HG03095 (cell line): ENCODE results near the gene SAA4.
A peak's percentile ranks its signal among the peaks of the same experiment; 100 is the strongest.
"Not testable (repeated sequence)": the region's sequence is repeated elsewhere in the genome, so short reads cannot be mapped to it uniquely, and the experiment has no call there.

Source experiments
- ATAC-seq: cut with Tn5 transposase; IDR thresholded peaks from one replicate; pipeline ENCODE4 v1.9.1; 2021; ENCODE audit warnings: moderate library complexity; ENCODE audit not compliant: unreplicated experiment

SAA4 gene

DNA sequence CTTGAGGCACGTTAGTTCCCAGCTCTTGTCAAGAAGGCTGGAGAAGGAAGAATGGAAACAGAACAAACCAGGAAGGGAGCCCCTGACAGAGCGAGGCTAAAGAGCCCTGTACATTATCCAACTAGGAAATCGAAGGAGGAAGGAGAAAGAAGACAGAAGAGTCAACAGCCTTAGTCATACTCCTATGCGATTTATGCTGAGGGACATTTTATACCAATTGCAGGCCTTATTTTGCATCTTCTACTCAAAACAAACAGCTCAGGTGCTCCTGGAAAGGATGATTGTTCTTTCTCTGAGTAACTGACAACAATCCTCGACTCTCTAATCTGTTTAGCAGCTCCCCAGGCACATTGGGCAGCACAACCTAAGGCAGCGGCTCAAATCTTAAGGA is 10.6 kb upstream of the SAA4 start:
- peak; percentile 18 for ATAC-seq

DNA sequence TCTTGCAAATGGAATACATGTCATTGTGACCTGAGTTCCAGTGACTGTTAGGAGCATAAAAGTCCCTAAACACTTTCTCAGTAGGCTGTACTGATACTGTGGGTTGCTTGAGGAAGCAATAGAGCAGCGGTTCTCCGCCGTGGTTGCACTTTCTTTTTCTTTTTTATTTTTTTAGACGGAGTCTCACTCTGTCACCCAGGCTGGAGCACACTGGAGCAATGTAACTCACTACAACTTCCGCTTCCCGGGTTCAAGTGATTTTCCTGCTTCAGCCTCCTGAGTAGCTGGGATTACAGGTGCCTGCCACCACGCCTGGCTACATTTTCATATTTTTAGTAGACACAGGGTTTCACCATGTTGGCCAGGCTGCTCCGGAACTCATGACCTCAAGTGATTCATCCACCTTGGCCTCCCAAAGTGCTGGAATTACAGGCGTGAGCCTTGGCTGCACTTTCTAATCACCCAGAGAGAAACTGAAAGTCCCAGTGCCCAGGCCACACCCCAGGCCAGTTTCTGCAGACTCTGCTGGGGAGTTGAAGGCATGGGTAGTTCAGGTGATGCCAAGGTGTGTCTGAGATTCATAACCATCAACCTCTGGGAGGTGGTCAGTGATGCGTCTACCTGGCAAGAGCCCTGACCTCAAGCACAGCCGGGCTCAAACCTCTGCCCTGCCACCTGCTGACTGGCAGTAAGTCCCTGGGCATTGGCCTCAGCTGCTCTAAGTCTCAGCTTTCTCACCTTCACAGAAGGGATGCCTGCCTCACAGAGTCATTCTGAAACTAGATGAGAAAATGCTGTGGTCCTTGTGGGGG is 10.0 kb upstream of the SAA4 start:
- ATAC-seq, result peak; percentile 74

DNA sequence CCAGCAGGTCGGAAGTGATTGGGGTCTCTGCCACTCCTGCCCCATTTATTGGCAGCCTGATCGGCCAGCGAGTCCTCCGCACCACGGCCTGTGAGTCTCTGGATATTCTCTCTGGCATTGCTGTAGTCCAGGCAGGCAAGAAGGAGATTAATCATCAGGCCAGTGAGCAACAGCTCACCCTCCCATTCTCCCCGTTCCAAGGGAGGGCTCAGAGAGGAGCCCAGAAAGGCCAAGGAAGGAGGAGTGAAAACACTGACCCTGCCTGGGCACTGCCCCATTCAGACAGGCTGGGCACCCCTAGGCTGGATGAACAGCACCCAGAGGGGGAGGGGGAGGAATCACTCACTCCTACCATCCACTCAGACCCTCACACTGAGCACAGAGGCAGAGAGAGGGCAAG is 8.8 kb upstream of the SAA4 start:
- ATAC-seq, result no peak

DNA sequence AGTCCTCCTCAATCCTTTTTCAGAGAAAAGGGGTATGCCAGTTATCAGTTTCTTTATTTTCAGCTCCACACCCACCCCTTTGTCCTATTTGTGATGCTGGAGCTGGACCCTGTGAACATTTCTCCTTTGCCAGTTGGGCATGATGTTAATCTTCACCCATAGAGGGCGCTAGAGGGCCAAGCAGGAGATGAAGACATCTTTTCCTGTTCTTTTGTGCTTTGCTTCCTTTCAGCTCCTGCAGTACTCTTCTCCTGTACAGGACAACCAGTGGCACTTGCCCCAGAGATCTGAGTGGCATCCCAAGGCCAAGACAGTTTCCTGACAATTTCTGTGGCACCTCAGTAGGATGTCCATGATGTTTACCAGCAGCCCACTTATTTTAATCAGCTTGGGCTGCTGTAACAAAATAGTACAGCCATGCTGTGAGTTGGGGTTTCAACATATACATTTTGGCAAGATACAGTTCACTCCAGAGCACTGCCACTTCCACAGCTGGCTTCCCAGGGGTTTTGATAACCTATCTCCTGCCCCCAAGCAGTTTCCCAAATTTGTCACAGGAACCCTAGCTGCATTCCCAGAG is 7.3 kb upstream of the SAA4 start:
- no peak for ATAC-seq

DNA sequence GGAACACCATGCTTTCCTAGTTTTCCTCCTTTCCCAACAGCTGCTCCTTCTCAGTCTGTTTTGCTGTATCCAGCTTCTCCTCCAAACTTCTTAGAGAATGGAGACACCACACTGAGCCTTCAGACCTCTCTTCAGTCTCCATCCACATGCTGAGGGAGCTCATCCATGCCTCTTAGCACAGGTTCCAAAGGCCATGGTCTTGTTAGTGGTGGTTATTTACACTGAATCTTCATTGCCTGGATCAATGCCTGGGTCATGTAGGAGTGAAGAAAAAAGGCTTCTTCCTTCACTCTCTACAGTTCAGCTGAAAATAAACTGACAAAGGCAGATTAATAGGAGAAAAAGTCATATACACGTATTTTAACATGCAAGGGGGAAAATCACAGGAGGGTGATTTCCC is 3.1 kb upstream of the SAA4 start:
- ATAC-seq, result no peak

DNA sequence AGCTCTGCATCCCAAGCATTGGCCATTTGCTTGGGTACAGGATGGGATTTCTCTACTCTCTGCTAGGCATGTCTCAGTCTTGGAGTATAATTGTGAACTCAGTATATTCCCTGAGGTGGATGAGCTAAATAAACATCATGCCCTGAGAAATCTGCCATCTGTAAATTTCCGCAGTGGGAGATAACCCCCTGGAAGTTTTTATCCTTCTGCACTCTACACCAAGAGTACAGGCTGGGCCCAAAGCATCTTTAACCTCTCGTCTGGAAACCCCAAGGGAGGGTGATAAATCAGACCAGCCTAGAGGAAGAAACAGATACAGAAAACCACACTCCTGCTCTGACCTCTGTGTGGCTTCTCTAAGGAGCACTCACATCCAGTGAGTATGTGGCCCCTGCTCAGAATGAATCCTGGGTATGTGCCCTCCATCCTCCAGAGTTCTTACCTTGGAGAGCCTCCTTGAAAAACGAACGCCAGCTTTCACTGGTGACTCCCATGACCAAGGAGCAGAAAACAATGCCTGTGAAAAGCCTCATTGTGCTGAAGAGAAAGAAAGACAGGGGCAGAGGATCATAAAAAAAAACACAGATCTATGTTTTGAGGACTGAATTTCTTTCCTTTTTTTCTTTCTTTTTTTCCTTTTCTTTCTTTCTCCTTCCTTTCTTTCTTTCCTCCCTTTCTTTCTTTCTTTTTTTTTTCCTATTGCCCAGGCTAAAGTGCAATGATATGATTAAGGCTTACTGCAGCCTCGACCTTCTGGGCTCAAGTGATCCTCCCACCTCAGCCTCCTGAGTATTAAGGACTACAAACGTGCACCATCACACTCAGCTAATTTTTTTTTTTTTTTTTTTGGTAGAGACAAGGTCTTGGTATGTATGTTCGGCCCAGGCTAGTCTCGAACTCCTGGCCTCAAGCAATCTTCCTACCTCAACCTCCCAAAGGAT is 938 bp downstream of the SAA4 start:
- no peak for ATAC-seq

DNA sequence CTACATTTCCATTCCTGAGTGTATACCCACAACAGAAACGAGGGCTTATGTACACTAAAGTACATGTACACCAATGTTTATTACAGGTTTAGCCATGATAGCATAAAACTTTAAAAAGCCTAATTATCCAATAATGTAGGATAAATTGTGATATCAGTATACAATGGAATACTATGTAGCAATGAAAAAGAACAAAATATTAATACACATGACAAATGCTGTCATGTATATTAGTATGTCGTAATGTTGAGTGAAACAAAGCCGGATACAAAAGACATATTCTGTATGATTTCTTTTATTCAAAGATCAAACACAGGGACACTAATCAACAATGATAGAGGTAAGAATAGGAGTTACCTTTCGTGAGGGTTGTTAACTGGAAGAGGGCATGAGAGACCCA is 2.7 kb downstream of the SAA4 start:
- no peak for ATAC-seq

DNA sequence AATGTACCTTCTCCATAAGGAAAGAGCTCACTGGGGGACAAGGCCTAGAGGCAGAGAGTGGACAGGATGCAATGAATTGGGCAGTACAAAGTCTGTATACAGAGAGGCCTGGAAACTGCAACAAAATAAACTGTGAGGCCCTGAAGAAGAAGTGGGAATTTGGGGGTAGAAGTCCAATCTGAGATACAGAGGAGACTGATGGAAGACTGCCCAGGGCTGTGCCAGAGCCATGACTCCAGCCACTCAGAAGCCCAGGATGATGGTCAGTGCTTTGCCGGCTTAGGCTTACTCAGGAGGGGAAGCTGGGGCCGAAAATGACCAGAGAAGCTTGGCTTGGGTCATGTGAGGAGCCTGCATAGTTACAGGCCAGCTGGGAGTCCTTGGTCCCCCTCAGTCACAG is 5.7 kb downstream of the SAA4 start:
- no peak for ATAC-seq

DNA sequence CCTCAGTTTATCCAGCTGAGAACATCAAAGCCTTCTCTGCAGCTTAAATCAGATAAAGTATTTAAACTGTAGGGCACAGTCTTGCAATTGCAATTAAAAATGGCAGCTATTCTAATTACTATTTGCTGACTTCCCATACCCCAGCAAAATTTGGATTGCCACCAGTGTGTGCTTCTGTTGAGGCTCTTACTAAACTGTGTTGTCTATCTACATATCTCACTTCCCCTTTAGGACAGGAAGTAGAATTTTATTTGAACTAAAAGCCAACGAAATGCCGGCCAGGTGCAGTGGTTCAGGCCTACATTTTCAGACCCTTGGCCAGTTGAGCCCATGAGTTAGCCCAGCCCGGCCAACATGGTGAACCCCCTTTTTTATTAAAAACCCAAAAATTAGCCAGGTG is 7.1 kb downstream of the SAA4 start:
- peak; percentile 95 for ATAC-seq

DNA sequence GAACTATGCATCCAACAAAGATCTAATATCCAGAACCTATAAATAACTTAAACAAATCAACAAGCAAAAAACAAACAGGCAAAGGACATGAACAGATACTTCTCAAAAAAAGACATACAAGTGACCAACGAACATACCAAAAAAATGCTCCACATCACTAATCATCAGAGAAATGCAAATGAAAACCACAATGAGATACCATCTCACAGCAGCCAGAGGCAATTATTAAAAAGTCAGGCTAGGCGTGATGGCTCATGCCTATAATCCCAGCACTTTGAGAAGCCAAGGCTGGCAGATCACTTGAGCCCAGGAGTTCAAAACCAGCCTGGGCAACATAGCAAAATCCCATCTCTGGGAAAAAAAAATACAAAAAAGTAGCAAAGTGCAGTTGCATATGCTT is 10.7 kb downstream of the SAA4 start:
- ATAC-seq, result peak; percentile 33

DNA sequence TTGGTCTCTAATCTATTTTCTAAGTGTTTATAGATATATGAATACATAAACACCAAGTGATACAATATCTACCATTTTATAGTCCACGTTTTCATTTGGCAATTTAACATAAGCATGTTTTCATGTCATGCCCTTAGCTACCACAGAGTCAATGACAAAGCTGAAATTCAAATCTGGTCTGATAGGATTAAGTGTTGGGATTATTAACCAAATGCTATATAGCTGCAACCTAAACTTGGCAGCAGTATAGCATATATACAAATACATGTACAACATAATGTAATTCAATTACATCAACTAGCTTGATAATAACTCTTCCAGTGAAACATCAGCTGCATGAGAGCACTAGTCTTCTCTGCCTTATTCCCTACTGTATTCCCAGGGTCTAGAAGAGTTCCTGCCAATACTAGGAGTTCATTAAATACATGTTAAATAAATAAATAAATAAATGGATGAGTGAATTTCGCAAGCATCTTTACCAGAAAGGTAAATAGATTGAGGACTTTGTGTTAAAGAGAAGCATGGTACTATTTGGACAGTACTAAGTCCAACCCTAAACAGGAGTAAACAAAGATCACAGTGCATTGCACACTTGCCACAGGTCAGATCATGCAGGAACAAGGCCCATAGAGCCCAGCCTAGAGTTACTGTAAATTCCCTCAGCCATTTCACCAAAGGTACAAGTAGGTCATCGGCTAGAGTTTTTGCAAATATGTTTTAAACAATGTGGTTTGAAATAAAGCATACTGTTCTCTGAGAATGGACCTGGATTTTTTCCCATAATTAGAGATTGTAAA is 12.8 kb downstream of the SAA4 start:
- ATAC-seq, result no peak

DNA sequence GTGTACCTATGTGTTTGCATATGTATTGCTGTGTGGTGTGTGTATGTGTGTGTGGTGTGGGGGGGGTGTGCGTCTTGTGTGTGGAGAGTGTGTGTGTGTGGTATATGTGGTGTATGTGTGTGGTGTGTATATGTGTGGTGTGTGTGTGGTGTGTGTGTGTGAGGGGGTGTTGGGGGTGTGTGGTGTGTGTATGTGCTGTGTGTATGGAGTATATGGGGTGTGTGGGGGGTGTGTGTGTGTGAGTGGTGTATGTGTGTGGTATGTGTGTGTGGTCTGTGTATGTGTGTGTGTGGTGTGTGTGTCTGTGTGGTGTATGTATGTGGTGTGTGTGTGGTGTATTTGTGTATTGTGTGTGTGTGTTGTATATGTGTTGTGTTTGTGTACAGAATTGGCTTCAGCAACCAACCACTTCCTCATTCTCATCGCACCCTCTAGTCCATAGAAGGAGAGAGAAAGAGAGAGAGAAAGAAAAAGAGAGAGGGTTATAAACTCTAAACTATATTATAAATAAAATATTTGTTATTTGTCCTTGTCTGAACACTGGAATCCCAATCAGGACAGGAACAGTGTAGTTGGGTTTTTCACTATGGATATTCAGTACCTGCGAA is 13.7 kb downstream of the SAA4 start:
- ATAC-seq, result no peak

DNA sequence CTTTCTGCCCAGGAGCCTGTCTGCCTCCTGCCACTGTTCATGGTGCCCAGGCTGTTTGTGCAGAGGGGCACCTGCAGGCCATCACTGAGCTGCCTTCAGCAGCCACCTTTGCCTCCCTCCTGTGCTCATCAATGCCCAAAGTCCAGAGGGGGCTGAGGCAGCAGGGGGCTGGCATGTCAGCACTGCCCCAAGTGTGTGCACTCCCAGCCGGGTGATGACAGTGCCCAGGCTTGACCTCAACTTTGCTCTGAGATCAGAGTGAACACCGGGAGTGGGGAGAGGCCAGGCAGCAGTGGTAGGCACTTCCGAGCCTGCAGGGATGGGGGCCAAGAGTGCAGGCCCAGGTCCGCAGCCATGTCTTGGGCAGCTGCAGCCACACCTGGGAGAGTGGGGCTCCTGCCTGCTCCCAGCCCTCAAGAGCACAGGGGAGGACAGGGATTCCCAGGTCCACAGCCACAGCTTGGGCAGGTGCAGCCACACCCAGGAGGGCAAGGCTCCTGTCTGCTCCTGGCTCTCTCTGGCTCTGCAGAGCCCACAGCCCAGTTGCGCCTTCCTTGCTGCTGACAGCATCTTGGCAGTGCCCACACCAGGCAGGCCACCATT is 15.2 kb downstream of the SAA4 start:
- ATAC-seq, result no peak

DNA sequence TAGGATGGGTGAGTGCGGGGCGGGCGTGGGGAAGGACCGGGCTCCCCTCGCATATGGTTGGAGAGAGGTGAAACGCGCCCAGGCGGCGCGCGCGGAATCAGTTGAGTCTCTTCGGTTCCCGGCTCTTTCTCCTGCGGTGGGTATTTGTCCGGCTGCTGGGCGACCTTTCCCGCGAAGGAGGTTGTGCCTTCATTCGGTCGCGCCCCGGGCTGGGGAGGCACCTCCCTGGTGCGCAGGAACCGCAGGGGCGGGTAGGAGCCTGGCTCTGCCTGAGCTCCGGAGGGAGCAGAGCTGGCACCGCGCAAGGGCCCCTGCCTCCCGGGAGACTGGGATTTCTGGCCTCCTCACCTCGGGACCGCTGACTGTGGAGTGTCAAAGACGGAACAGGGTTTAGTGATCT is 27.5 kb downstream of the SAA4 start:
- no peak for ATAC-seq

DNA sequence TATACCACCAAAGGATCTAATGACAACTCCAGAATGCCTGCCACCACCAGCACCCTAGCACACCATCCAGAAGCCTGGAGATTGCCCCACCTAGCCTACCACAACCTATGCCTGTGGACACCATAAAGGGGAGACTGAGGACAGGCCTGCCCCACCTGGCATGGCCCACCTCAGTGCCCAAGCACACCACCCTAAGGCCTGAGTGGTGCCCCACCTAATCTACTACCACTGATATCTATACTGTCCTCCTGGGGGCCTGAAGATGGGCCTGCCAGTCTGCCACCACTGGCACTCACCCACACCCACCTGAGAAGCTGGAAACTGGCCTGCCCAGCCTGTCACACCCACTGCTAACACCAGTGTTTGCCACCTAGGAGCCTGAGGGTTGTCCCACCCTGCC is 31.8 kb downstream of the SAA4 start:
- ATAC-seq, result no peak

DNA sequence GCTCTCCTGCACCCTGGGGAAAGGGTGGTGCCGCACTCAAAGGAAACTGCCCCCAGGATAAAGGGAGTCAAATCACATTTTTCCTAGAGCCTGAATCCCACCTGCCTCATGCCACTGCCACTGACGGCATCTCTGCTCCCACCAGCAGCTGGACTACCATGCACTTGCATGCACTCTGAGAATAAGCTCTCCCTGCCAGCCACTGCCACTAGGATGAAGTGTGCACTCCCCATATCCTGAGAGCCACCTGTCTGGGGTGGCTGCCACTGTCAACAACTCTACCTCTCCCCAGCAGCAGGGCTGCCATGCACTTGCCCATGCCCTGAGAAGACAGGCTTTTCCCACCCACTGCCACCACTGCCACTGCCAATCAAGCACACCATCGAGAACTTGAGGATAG is 32.4 kb downstream of the SAA4 start:
- no peak for ATAC-seq

DNA sequence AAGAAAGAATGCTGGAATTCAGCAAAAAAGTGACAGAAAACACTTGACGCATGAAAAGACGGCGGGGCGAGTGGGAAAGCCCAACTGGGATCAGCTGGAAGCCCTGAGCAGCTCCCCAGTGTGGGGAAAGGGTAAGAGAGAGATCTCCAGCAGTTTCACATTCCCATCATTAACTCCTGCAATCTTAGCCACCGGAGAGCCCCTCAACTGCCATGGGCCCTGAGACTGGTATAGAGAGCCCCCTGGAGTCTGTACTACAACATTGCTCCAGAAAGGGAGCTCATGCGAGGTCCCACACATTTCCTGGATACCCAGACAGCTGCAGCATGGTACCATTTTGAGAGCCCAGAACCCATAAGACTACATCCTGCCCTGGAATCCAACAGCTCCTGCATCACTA is 32.9 kb downstream of the SAA4 start:
- no peak for ATAC-seq

DNA sequence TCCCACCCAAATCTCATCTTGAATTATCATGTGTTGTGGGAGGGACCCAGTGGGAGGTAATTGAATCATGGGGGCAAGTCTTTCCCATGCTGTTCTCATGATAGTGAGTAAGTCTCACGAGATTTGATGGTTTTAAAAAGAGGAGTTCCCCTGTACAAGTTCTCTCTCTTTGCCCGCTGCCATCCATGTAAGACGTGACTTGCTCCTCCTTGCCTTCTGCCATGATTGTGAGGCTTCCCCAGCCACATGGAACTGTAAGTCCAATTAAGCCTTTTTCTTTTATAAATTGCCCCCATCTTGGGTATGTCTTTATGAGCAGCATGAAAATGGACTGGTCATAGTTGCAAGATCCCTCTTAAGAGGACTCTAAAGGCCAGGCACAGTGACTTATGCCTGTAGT is 38.9 kb downstream of the SAA4 start:
- ATAC-seq, result not testable (repeated sequence)

DNA sequence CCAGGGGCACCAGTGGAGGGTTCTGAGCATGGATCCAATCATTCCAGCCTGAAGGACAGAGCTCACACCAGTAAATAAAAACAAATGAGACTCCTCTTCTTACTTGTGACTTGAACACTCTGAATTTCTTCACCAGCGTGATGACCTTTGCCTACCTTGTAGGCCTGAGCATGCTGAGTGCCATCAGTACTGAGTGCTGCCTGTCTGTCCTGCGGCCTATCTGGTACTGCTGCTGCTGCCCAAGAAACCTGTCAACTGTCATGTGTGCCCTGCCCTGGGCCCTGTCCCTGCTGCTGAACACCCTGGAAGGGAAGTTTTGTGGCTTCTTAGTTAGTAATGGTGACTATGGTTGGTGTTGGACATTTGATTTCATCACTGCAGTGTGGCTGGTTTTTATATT is 40.1 kb downstream of the SAA4 start:
- ATAC-seq, result no peak

DNA sequence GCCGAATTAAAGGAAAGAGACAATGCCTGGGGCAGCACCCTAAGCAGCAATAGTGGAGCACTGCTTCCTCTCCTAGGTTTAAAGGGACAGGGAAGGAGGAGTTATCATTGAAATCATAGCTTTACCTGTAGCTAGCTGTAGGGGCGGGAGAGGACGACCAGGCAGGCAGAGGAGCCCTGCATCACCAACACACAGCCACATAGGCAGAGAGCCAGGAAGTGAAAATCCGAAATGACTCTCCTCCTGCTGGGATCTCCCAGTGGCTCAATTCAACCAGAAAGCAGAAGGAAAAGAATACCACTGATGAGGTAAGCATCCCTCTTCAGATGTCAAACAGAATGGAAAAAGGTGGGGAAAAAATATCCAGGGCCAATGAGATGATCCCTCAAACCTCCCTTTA is 43.6 kb downstream of the SAA4 start:
- ATAC-seq, result no peak
